A172 (cell line): ENCODE results near the gene TSPAN14. TPM values are rescaled to one million over a fixed set of nuclear protein-coding genes. Genes with fewer than 3 reads are reported as not detected.

ENCODE experiments used
- DNase-seq: peaks from one replicate; pipeline ENCODE4 v3.0.0-alpha.2; 2015; ENCODE audit warnings: low spot score
- total RNA-seq: library from RNA; depleted of rRNA; stranded (reverse); fragments of >200 nt; shearing (Covaris generic); gene quantifications from 2 replicates; pipeline ENCODE4 v1.2.3, GENCODE V29; 2014; rRNA removed

Gene TSPAN14
- total RNA-seq, 1 experiment from 2014 or later: 38.4 TPM

DNA sequence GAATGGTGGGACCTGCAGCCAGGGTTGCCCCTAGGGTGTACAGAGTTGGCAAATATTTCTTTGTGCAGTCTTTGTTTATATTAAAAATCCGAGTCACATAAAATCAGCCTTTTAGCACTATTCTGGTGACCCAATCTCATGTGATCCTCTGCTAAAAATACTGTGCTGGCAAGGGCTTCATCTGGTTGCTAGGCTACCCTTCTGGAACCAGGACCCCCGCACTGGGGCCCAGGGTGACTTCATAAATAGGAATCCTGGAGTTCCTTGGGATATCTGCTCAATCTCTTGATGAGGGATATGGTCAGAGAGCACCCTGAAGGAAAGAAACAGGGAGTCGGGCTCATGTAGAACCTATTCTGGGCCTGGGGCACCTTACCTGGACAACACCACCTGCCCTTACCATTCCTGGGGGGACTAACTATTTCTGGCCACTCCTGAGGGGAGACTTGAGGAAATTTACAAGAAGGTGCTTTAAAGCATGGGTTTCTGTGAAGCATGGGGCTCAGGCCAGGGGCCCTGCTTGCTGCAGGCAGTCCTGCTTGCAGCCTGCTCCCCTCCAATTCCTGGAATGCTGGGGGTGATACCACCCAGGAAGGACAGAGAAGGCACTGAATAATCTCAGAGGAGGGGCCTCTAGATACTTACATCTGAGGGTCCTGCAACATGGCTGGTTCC lies 128.3 kb downstream of the TSPAN14 start:
- DNase-seq: no peak

Other genes with a start within 250 kb of the TSPAN14 start
- 110 and 120 TPM in 2 replicates for gene ANXA11, start 248.8 kb upstream of the TSPAN14 start, total RNA-seq
- gene MAT1A, start 164.7 kb upstream of the TSPAN14 start, total RNA-seq: 0.34 and 2.2 TPM in 2 replicates
- gene DYDC1, start 97.6 kb upstream of the TSPAN14 start, total RNA-seq: not detected in 2 replicates
- 0.12 and 1.2 TPM in 2 replicates for gene DYDC2, start 97.5 kb upstream of the TSPAN14 start, total RNA-seq
- 28.0 and 31.4 TPM in 2 replicates for gene PRXL2A, start 45.8 kb upstream of the TSPAN14 start, total RNA-seq
- gene SH2D4B, start 83.6 kb downstream of the TSPAN14 start, total RNA-seq: 0.07 and 0.53 TPM in 2 replicates